ENCODE measurements around the gene RPS24. TPM values are rescaled to one million over a fixed set of nuclear protein-coding genes. Genes with fewer than 3 reads are reported as not detected.
"Not testable (repeated sequence)": the region's sequence is repeated elsewhere in the genome, so short reads cannot be mapped to it uniquely, and the experiment has no call there.

Gene RPS24
- total RNA-seq, 4 donors from 2014 or later: 1,283 to 2,770 (median 2,221) TPM

DNA sequence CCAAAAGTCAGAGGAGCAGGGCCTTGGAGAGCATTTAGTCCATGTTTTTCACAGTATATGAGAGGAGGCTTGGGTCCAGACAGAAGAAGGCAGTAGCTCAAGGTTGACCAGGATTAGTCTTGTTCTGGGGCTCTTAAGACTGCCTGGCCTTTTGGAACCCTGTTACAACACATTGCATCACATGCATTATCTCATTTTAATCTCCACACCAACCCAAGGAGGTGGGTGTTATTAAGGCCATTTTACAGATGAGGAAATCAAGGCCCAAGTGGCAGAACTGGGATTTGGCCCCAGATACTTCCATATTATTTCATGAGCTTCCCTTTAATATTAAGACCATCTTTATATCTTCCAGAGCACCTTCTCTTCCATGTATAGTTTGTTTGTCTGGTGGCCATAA lies 38.8 kb downstream of the RPS24 start:
- intact Hi-C loops (cut with DNase I): no loop called here
- Histone ChIP-seq H3K27ac (replicated peaks in 1 of 4) (no peak overlapping the region), H3K36me3 (no peaks in the 10 kb centered on the region), H3K9me3 (no peaks in the 10 kb centered on the region), H3K4me3 (no peak overlapping the region), H3K27me3 (no peaks in the 10 kb centered on the region), H3K4me1 (no peaks in the 10 kb centered on the region)
- TF ChIP-seq POLR2AphosphoS5 (IDR thresholded peaks at IDR 0.05) (no peak), EP300 (IDR thresholded peaks at IDR 0.05) (no peak), POLR2A (IDR thresholded peaks at IDR 0.05; ENCODE audit: low read depth) (no peak), CTCF (IDR thresholded peaks at IDR 0.05) (no peak)
- no peak for DNase-seq (ENCODE audit: extremely low spot score)

GRCh38 chr10:78075806-78076205 lies 42.1 kb downstream of the RPS24 start:
- DNase-seq (ENCODE audit: extremely low spot score); H3K27me3 ChIP-seq; H3K36me3 ChIP-seq; H3K27ac ChIP-seq (replicated peaks in 1 of 4); H3K4me3 ChIP-seq; H3K4me1 ChIP-seq; intact Hi-C loops (cut with DNase I); H3K9me3 ChIP-seq: not testable (repeated sequence)
- WGBS: 100% methylated on average over 8 of the region's 29 CpGs

GRCh38 chr10:78078539-78079330 lies 45.1 kb downstream of the RPS24 start:
- Histone ChIP-seq H3K4me1 (no peaks in the 10 kb centered on the region), H3K27ac (replicated peaks in 1 of 4) (no peak overlapping the region), H3K27me3 (no peaks in the 10 kb centered on the region), H3K4me3 (no peak overlapping the region), H3K9me3 (no peaks in the 10 kb centered on the region), H3K36me3 (no peaks in the 10 kb centered on the region)
- no peak for DNase-seq (ENCODE audit: extremely low spot score)
- TF ChIP-seq EP300 (IDR thresholded peaks at IDR 0.05): no peak
- no peak for TF ChIP-seq POLR2A (IDR thresholded peaks at IDR 0.05; ENCODE audit: low read depth)
- no peak for TF ChIP-seq CTCF (IDR thresholded peaks at IDR 0.05)
- no peak for TF ChIP-seq POLR2AphosphoS5 (IDR thresholded peaks at IDR 0.05)
- intact Hi-C loops (cut with DNase I): no loop called here
- 79% methylated on average over 4 of the region's 4 CpGs for WGBS

GRCh38 chr10:78079411-78079810 lies 45.7 kb downstream of the RPS24 start:
- intact Hi-C loops (cut with DNase I): no loop called here
- DNase-seq (ENCODE audit: extremely low spot score): no peak
- Histone ChIP-seq H3K4me1 (no peaks in the 10 kb centered on the region), H3K27me3 (no peaks in the 10 kb centered on the region), H3K4me3 (no peak overlapping the region), H3K27ac (replicated peaks in 1 of 4) (no peak overlapping the region), H3K9me3 (no peaks in the 10 kb centered on the region), H3K36me3 (no peaks in the 10 kb centered on the region)
- WGBS: 92% methylated on average over 6 of the region's 6 CpGs
- TF ChIP-seq POLR2AphosphoS5 (IDR thresholded peaks at IDR 0.05): no peak
- TF ChIP-seq CTCF (IDR thresholded peaks at IDR 0.05): no peak
- no peak for TF ChIP-seq POLR2A (IDR thresholded peaks at IDR 0.05; ENCODE audit: low read depth)
- TF ChIP-seq EP300 (IDR thresholded peaks at IDR 0.05): no peak

DNA sequence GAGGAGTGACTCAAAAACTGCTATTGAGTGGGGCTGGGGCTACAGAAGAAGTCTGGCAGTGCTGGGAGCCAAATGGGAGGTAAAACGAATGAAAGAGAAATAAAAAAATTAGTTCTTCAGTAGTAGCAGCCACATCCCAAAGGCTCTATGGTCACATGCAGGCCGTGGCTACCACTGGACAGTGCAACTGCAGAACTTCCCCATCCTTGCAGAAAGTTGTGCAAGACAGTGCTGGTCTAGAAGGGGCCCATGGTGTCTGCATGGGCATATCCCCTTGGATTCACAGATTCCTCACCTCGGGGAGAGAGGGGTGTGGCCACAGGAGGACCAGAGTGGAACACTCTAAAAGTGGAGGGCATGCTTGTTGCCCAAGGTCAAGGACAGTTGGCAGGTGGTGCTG lies 47.6 kb downstream of the RPS24 start:
- DNase-seq (ENCODE audit: extremely low spot score): no peak
- no peak overlapping the region for H3K27ac ChIP-seq (replicated peaks in 1 of 4)
- no peaks in the 10 kb centered on the region for H3K36me3 ChIP-seq
- intact Hi-C loops (cut with DNase I): no loop called here
- H3K9me3 ChIP-seq: no peaks in the 10 kb centered on the region
- 62% methylated on average over 3 of the region's 3 CpGs for WGBS
- no peaks in the 10 kb centered on the region for H3K27me3 ChIP-seq
- H3K4me3 ChIP-seq: no peak overlapping the region
- no peaks in the 10 kb centered on the region for H3K4me1 ChIP-seq
- TF ChIP-seq POLR2A (IDR thresholded peaks at IDR 0.05; ENCODE audit: low read depth) (no peak), EP300 (IDR thresholded peaks at IDR 0.05) (no peak), POLR2AphosphoS5 (IDR thresholded peaks at IDR 0.05) (no peak), CTCF (IDR thresholded peaks at IDR 0.05) (no peak)
